PC-9 (cell line): Measurements from ENCODE around the gene PDE6B.

ENCODE experiments used
- EZH2 ChIP-seq: fragments of 200-600 bp; sonication (generic); IDR thresholded peaks from 2 replicates; pipeline ENCODE4 v1.8.0; 2017; ENCODE audit warnings: antibody characterized with exemption, low read depth
- TF ChIP-seq, protein P1 (sequence below): fragments of 200-600 bp; sonication (generic); conservative IDR thresholded peaks from 2 replicates; pipeline ENCODE4 v1.6.1; 2017; ENCODE audit warnings: mixed run types, antibody characterized with exemption, mild to moderate bottlenecking, moderate library complexity

DNA sequence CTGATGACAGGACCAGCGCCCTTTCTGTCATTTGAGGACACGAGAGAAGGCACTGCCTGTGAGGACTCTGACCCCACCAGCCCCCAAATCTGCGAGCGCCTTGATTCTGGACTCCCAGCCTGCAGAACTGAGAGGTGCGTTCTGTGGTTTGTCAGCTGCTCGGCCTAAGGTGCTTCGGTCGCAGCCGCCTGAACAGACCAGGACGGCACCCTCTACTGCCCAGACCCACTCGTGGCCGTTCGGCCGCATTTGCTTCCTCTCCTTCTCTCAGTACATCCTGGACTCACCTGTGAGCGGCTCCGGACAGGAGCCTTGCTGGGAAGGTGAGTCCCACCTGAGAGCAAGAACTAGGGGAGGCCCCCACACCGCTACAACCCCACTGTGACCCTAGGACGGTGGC lies 88.7 kb downstream of the PDE6B start:
- TF ChIP-seq, protein P1, sequence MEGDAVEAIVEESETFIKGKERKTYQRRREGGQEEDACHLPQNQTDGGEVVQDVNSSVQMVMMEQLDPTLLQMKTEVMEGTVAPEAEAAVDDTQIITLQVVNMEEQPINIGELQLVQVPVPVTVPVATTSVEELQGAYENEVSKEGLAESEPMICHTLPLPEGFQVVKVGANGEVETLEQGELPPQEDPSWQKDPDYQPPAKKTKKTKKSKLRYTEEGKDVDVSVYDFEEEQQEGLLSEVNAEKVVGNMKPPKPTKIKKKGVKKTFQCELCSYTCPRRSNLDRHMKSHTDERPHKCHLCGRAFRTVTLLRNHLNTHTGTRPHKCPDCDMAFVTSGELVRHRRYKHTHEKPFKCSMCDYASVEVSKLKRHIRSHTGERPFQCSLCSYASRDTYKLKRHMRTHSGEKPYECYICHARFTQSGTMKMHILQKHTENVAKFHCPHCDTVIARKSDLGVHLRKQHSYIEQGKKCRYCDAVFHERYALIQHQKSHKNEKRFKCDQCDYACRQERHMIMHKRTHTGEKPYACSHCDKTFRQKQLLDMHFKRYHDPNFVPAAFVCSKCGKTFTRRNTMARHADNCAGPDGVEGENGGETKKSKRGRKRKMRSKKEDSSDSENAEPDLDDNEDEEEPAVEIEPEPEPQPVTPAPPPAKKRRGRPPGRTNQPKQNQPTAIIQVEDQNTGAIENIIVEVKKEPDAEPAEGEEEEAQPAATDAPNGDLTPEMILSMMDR = no peak
- no peak for TF ChIP-seq EZH2
